ENCODE results near the gene TCIRG1. TPM values are rescaled to one million over a fixed set of nuclear protein-coding genes. Genes with fewer than 3 reads are reported as not detected.

TCIRG1 gene
- total RNA-seq, 4 donors from 2014 or later, result 19.4 to 50.9 (median 41.2) TPM

GRCh38 chr11:68050371-68050841 is 11.6 kb downstream of the TCIRG1 start:
- peak in 1 of 2 donors; percentile 60 for DNase-seq (ENCODE audit: low spot score in 2 of 2)
- Histone ChIP-seq H3K4me1 (no peaks in the 10 kb centered on the region), H3K27ac (no peak overlapping the region), H3K36me3 (peaks cover 62% of the 10 kb centered on the region), H3K4me3 (no peak overlapping the region), H3K9me3 (no peaks in the 10 kb centered on the region), H3K27me3 (no peaks in the 10 kb centered on the region)
- WGBS, result 100% methylated on average over 3 of the region's 18 CpGs
- TF ChIP-seq POLR2A (IDR thresholded peaks at IDR 0.05) (no peak), CTCF (IDR thresholded peaks at IDR 0.05) (no peak), EP300 (IDR thresholded peaks at IDR 0.05) (no peak), POLR2AphosphoS5 (IDR thresholded peaks at IDR 0.05) (no peak)

DNA sequence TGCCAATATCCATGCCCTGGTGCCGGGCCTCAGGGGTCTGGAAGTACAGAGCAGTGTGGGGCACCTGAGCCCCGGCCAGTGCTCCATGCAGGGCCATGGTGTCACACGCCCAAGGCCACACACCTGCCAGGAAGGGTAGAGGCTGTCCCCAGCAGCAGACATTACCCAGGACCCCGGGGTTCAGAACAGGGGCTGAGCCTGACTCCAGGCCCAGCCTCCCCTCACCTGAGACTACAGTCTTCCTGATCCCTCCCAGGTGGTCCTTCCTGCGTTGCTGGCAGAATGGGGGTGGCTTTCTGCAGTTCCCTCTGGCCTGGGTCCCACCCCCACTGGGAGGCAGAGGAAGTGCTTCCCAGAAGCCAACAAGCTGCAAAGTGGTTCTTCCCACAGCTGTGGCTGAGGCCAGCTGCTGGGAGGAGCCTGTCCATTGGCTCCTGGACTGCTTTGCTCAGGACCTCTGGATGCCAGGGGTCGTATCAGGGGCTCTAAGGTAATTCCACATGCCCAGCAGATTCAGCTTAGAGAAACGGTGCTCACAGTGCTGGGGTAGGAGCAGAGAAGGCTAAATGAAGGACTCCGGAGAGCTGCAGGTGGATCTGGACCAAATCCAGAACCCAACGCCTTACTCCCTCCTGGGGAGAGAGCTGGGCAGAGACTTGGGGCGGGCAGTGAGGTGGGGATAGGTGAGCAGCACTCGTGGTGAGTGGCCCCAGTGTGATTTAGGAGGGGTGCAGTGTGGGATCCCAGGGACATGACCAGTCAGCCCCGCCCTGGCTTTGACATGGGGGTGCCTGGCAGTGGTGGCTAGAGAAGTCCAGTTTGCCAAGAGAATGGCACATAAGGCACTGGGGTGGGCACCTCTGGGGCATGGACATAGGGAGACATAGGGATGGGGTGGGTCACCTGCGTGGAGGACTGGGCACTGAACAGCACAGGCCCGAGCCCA is 12.6 kb downstream of the TCIRG1 start:
- no peaks in the 10 kb centered on the region for H3K27me3 ChIP-seq
- no peak overlapping the region for H3K27ac ChIP-seq
- DNase-seq (ENCODE audit: low spot score in 2 of 2), result peak in 1 of 2 donors; percentile 58
- WGBS, result 81% methylated on average over 10 of the region's 14 CpGs
- H3K9me3 ChIP-seq, result no peaks in the 10 kb centered on the region
- H3K36me3 ChIP-seq, result peaks cover 53% of the 10 kb centered on the region
- TF ChIP-seq POLR2AphosphoS5 (IDR thresholded peaks at IDR 0.05) (no peak), CTCF (IDR thresholded peaks at IDR 0.05) (no peak), EP300 (IDR thresholded peaks at IDR 0.05) (no peak), POLR2A (IDR thresholded peaks at IDR 0.05) (no peak)
- H3K4me3 ChIP-seq, result no peak overlapping the region
- H3K4me1 ChIP-seq, result no peaks in the 10 kb centered on the region

DNA sequence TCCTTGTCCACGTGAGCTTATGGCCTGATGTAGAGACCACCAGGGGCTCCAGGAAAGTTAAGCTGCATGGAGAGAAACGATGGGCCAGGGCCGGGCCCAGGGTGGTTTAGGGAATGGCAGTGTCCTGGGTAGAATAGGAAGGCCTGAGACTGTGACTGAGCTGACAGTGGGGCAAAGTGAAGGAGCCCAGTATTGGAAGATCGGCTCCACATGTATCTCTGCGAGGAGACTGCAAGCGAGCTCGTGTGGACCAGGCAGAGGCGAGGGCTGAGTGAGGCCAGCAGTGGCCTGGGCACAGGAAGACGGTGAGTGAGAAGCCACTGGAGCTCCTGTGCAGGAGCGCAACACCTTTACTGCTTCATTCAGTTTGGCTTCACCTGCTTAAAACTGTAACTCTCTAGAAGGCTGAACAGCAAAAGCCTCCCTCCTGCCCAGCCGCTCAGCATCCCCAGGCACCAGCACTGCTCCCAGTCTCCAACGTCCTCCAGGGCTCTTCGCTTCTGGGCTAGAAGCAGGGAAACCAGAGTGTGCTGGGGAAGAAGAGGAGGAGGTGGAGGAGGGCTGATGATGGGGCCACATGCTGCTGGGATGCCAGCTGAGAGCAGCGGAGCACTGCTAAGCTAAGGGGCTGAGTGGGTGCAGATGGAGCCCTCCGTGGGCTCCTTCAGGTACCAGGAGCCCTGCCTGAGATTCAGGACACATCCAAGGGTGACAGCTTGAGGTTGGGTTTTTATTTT is 13.5 kb downstream of the TCIRG1 start:
- WGBS, result 82% methylated on average over 15 of the region's 15 CpGs

GRCh38 chr11:68053117-68053516 is 14.3 kb downstream of the TCIRG1 start:
- Histone ChIP-seq H3K27ac (no peak overlapping the region), H3K4me3 (no peak overlapping the region), H3K9me3 (no peaks in the 10 kb centered on the region), H3K4me1 (no peaks in the 10 kb centered on the region), H3K36me3 (peaks cover 45% of the 10 kb centered on the region), H3K27me3 (no peaks in the 10 kb centered on the region)
- 70% methylated on average over 5 of the region's 9 CpGs for WGBS
- peak in 1 of 2 donors; percentile 63 for DNase-seq (ENCODE audit: low spot score in 2 of 2)
- TF ChIP-seq EP300 (IDR thresholded peaks at IDR 0.05) (no peak), POLR2A (IDR thresholded peaks at IDR 0.05) (no peak), POLR2AphosphoS5 (IDR thresholded peaks at IDR 0.05) (no peak), CTCF (IDR thresholded peaks at IDR 0.05) (no peak)

More for the DNA sequence above, 13.5 kb downstream of the TCIRG1 start:
- no peak for DNase-seq (ENCODE audit: low spot score in 2 of 2)
- TF ChIP-seq POLR2A (IDR thresholded peaks at IDR 0.05) (no peak), CTCF (IDR thresholded peaks at IDR 0.05) (no peak), EP300 (IDR thresholded peaks at IDR 0.05) (no peak), POLR2AphosphoS5 (IDR thresholded peaks at IDR 0.05) (no peak)
- Histone ChIP-seq H3K27me3 (no peaks in the 10 kb centered on the region), H3K4me3 (no peak overlapping the region), H3K27ac (no peak overlapping the region), H3K4me1 (no peaks in the 10 kb centered on the region), H3K36me3 (peaks cover 53% of the 10 kb centered on the region), H3K9me3 (no peaks in the 10 kb centered on the region)

Measured in suprapubic skin (tissue), 4 donors.